Raji (cell line): ENCODE data around the gene MSANTD3.
A peak's percentile ranks its signal among the peaks of the same experiment; 100 is the strongest.

Experiments used
- POLR2A ChIP-seq: IDR thresholded peaks from 2 replicates; pipeline ENCODE4 v1.6.1; 2011; ENCODE audit warnings: low read depth, low read length, control low read depth; ENCODE audit not compliant: insufficient read depth

MSANTD3 gene

GRCh38 chr9:100445903-100446549 lies 19.1 kb downstream of the MSANTD3 start:
- no peak for TF ChIP-seq POLR2A

- no peak for TF ChIP-seq POLR2A
Measured at GRCh38 chr9:100447041-100447440, 20.1 kb downstream of the MSANTD3 start.

GRCh38 chr9:100448266-100448665 lies 21.3 kb downstream of the MSANTD3 start:
- no peak for TF ChIP-seq POLR2A

GRCh38 chr9:100449420-100449819 lies 22.5 kb downstream of the MSANTD3 start:
- TF ChIP-seq POLR2A = no peak

- TF ChIP-seq POLR2A = no peak
Measured at GRCh38 chr9:100452894-100453293, 26.0 kb downstream of the MSANTD3 start.

- TF ChIP-seq POLR2A = no peak
Measured at GRCh38 chr9:100455470-100455869, 28.5 kb downstream of the MSANTD3 start.

GRCh38 chr9:100457517-100457916 lies 30.6 kb downstream of the MSANTD3 start:
- TF ChIP-seq POLR2A = no peak

GRCh38 chr9:100459963-100460362 lies 33.0 kb downstream of the MSANTD3 start:
- no peak for TF ChIP-seq POLR2A

- TF ChIP-seq POLR2A = no peak
Measured at GRCh38 chr9:100465274-100465673, 38.3 kb downstream of the MSANTD3 start.

GRCh38 chr9:100465761-100466160 lies 38.8 kb downstream of the MSANTD3 start:
- TF ChIP-seq POLR2A = no peak

GRCh38 chr9:100466171-100466828 lies 39.4 kb downstream of the MSANTD3 start:
- TF ChIP-seq POLR2A = no peak

GRCh38 chr9:100466829-100467221 lies 39.9 kb downstream of the MSANTD3 start:
- no peak for TF ChIP-seq POLR2A

GRCh38 chr9:100468041-100468440 lies 41.1 kb downstream of the MSANTD3 start:
- TF ChIP-seq POLR2A = no peak

GRCh38 chr9:100472268-100472667 lies 45.3 kb downstream of the MSANTD3 start:
- TF ChIP-seq POLR2A = no peak

GRCh38 chr9:100472788-100473275 lies 45.9 kb downstream of the MSANTD3 start, which contains the start of gene TMEFF1:
Gene TMEFF1, plus strand, starts transcription at chr9:100473149. Its CDS starts 396 bp downstream, at chr9:100473545.
- peak; percentile 51 for TF ChIP-seq POLR2A
